Astrocyte of the spinal cord (primary cell): ENCODE data around the gene ACIN1.
A peak's percentile ranks its signal among the peaks of the same experiment; 100 is the strongest.

ENCODE experiments used
- DNase-seq: peaks from one replicate; pipeline ENCODE4 v3.0.0; 2011; ENCODE audit warnings: low read depth, low spot score
- H3K4me3 ChIP-seq: 2 replicates; pipeline ENCODE4 v1.5.1; 2011; ENCODE audit warnings: low read depth, mild to moderate bottlenecking, low read length, moderate library complexity
- in situ Hi-C: cut with HindIII; loops from 2 replicates; pipeline ENCODE4 v1.10.0; 2017; ENCODE audit warnings: low sequenced_read_pairs
- TF ChIP-seq, protein P1 (sequence below): IDR thresholded peaks from 2 replicates; pipeline ENCODE4 v1.5.1; 2012; ENCODE audit warnings: low read depth, mild to moderate bottlenecking, low read length, inconsistent platforms

Gene ACIN1, protein sequence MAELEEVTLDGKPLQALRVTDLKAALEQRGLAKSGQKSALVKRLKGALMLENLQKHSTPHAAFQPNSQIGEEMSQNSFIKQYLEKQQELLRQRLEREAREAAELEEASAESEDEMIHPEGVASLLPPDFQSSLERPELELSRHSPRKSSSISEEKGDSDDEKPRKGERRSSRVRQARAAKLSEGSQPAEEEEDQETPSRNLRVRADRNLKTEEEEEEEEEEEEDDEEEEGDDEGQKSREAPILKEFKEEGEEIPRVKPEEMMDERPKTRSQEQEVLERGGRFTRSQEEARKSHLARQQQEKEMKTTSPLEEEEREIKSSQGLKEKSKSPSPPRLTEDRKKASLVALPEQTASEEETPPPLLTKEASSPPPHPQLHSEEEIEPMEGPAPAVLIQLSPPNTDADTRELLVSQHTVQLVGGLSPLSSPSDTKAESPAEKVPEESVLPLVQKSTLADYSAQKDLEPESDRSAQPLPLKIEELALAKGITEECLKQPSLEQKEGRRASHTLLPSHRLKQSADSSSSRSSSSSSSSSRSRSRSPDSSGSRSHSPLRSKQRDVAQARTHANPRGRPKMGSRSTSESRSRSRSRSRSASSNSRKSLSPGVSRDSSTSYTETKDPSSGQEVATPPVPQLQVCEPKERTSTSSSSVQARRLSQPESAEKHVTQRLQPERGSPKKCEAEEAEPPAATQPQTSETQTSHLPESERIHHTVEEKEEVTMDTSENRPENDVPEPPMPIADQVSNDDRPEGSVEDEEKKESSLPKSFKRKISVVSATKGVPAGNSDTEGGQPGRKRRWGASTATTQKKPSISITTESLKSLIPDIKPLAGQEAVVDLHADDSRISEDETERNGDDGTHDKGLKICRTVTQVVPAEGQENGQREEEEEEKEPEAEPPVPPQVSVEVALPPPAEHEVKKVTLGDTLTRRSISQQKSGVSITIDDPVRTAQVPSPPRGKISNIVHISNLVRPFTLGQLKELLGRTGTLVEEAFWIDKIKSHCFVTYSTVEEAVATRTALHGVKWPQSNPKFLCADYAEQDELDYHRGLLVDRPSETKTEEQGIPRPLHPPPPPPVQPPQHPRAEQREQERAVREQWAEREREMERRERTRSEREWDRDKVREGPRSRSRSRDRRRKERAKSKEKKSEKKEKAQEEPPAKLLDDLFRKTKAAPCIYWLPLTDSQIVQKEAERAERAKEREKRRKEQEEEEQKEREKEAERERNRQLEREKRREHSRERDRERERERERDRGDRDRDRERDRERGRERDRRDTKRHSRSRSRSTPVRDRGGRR

DNA sequence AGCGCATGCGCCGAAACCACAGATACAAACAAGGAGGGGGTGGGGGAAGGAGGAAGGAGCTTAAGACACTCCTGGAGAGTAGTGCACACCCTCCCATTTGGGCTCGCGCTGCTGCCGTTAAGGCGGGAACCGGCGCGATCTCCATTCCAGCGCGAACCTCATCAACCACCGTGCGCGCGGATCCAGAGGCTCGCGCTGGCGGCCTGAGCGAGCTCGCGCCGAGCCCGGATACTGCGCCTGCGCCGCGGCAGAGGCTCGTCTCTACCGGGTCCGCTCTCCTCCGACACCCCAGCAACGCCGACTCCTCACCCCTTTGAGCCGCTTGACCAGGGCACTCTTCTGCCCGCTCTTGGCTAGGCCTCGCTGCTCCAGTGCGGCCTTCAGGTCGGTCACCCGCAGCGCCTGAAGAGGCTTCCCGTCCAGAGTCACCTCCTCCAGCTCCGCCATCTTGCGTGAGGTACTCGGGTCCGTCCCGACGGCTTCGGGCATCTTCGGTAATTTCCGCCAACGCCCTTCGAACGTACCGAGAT, at the start of gene ACIN1:
Gene ACIN1 (minus strand): TSS at position 471 of the 530 bp plus-strand sequence. CDS start 24 bp downstream, at position 447.
- peak within 1 kb of the TSS; percentile 87 for H3K4me3 ChIP-seq
- in situ Hi-C loops, result no loop called here
- DNase-seq, result peak; percentile 92
- TF ChIP-seq, protein P1, sequence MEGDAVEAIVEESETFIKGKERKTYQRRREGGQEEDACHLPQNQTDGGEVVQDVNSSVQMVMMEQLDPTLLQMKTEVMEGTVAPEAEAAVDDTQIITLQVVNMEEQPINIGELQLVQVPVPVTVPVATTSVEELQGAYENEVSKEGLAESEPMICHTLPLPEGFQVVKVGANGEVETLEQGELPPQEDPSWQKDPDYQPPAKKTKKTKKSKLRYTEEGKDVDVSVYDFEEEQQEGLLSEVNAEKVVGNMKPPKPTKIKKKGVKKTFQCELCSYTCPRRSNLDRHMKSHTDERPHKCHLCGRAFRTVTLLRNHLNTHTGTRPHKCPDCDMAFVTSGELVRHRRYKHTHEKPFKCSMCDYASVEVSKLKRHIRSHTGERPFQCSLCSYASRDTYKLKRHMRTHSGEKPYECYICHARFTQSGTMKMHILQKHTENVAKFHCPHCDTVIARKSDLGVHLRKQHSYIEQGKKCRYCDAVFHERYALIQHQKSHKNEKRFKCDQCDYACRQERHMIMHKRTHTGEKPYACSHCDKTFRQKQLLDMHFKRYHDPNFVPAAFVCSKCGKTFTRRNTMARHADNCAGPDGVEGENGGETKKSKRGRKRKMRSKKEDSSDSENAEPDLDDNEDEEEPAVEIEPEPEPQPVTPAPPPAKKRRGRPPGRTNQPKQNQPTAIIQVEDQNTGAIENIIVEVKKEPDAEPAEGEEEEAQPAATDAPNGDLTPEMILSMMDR, result no peak

DNA sequence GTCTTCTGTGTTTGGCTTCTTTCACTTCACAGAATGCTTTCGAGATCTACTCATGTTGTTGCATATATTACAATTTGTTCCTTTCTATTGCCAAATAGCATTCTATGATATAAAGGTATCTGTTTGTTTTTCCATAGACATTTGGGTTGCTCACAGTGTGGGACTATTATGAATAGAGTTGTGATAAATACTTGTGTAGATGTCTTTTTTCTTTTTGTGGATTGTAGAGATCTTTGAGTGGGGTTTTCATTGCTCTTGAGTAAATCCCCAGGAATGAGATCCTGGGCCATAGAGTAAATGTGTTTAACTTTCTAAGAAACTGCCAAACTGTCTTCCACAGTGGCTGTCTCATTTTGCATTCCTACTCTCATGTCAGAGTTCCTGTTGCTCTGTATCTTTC, 49.0 kb upstream of the ACIN1 start:
- in situ Hi-C loops, result no loop called here
- no peak overlapping the region for H3K4me3 ChIP-seq
- TF ChIP-seq, protein P1, result no peak
- DNase-seq, result no peak

GRCh38 chr14:23142826-23143225, 47.9 kb upstream of the ACIN1 start:
- in situ Hi-C loops, result no loop called here
- H3K4me3 ChIP-seq, result no peak overlapping the region
- TF ChIP-seq, protein P1, result no peak
- DNase-seq, result no peak

- TF ChIP-seq, protein P1, result no peak
- H3K4me3 ChIP-seq, result no peak overlapping the region
- DNase-seq, result peak; percentile 39
- in situ Hi-C loops, result no loop called here
These were observed 46.9 kb upstream of the ACIN1 start for GRCh38 chr14:23141706-23142444.

GRCh38 chr14:23140371-23140770, 45.4 kb upstream of the ACIN1 start:
- TF ChIP-seq, protein P1, result no peak
- no peak for DNase-seq
- in situ Hi-C loops, result no loop called here
- no peak overlapping the region for H3K4me3 ChIP-seq
